ENCODE data around the gene NIPBL. TPM values are rescaled to one million over a fixed set of nuclear protein-coding genes. Genes with fewer than 3 reads are reported as not detected.
"Not testable (repeated sequence)": the region's sequence is repeated elsewhere in the genome, so short reads cannot be mapped to it uniquely, and the experiment has no call there.

The NIPBL gene
- total RNA-seq, 8 experiments from 2014 or later, result 16.2 to 55.1 (median 26.0) TPM

DNA sequence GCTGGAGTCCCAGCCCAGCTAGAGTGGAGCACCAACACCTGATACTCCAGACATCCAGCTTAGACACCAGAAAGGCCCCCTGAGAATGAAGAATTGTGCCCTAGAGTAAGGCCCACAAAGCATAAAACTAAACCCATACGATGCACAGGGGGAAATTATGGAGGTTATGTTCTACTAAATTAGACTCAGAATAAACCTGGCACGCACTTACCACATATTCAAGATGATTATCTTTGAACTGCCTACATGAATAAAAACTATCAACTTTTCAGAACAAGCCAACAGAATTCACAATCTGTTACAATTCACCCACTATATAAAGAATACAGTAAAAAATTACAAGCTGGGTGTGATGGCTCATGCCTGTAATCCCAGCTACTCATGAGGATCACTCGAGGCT is 204.1 kb downstream of the NIPBL start:
- 26 to 100% (median 80%) methylated on average over 1 to 3 of the region's 3 CpGs; no CpG with 5 or more reads in 1 of the 10 experiments for WGBS, 10 experiments
- Histone ChIP-seq H3K4me3 (no peak overlapping the region), H3K4me1 (replicated peaks in 1 of 2) (no peaks in the 10 kb centered on the region), H3K27ac (no peak overlapping the region)
- in situ Hi-C loops (cut with MboI; ENCODE audit: low pct_unique_long_range_greater_than_20kb in 2 of 9, low sequenced_read_pairs in 9 of 9, unreplicated experiment in 9 of 9), result no loop called here
- peak in 1 of 8 experiments; percentile 88 for ATAC-seq (replicated peaks in 6 of 8)

GRCh38 chr5:37082977-37083376 is 206.4 kb downstream of the NIPBL start:
- ATAC-seq (replicated peaks in 6 of 8); H3K4me1 ChIP-seq (replicated peaks in 1 of 2); in situ Hi-C loops (cut with MboI; ENCODE audit: low pct_unique_long_range_greater_than_20kb in 2 of 9, low sequenced_read_pairs in 9 of 9, unreplicated experiment in 9 of 9); H3K4me3 ChIP-seq; H3K27ac ChIP-seq: not testable (repeated sequence)
- 33 to 100% (median 47%) methylated on average over 1 to 2 of the region's 2 CpGs; no CpG with 5 or more reads in 6 of the 10 experiments for WGBS, 10 experiments

- H3K4me1 ChIP-seq (replicated peaks in 1 of 2), result peaks cover 11 to 19% of the 10 kb centered on the region in 2 donors
- H3K27ac ChIP-seq; in situ Hi-C loops (cut with MboI; ENCODE audit: low pct_unique_long_range_greater_than_20kb in 2 of 9, low sequenced_read_pairs in 9 of 9, unreplicated experiment in 9 of 9); H3K4me3 ChIP-seq; ATAC-seq (replicated peaks in 6 of 8): not testable (repeated sequence)
- WGBS, 10 experiments, result 17 to 100% (median 83%) methylated on average over 1 of the region's 1 CpG; no CpG with 5 or more reads in 5 of the 10 experiments
Observed at GRCh38 chr5:37086026-37086425, 209.5 kb downstream of the NIPBL start.

- in situ Hi-C loops (cut with MboI; ENCODE audit: low pct_unique_long_range_greater_than_20kb in 2 of 9, low sequenced_read_pairs in 9 of 9, unreplicated experiment in 9 of 9), result no loop called here
- no peak for ATAC-seq (replicated peaks in 6 of 8)
- H3K4me1 ChIP-seq (replicated peaks in 1 of 2), result peaks cover 11 to 19% of the 10 kb centered on the region in 2 donors
- no peak overlapping the region for H3K4me3 ChIP-seq
- no peak overlapping the region for H3K27ac ChIP-seq
- WGBS, 10 experiments, result 59 to 100% (median 81%) methylated on average over 1 to 9 of the region's 12 CpGs
Observed at GRCh38 chr5:37086466-37087173, 210.1 kb downstream of the NIPBL start.

DNA sequence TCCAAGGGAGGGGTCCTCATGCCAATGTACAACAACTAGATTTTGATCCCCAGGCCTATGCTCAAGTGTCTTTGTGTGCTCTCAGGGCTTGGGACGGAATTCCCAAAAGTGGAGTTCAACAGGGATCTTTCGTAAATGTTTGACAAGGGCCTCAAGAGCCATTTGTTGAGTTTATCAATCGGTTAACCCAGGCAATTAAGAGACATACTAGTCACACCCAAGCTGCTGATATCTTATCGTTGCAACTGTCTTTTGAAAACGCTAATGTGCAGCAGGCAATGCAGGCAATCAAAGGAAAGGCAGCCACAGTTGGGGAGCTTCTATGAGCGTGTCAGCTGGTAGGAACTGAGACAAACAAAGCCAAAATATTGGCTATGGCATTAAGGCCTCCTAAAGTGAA is 211.4 kb downstream of the NIPBL start:
- 73 to 100% (median 90%) methylated on average over 1 to 6 of the region's 6 CpGs for WGBS, 10 experiments
- H3K4me1 ChIP-seq (replicated peaks in 1 of 2), result peaks cover 11 to 19% of the 10 kb centered on the region in 2 donors
- no peak overlapping the region for H3K4me3 ChIP-seq
- no peak overlapping the region for H3K27ac ChIP-seq
- ATAC-seq (replicated peaks in 6 of 8), result no peak
- in situ Hi-C loops (cut with MboI; ENCODE audit: low pct_unique_long_range_greater_than_20kb in 2 of 9, low sequenced_read_pairs in 9 of 9, unreplicated experiment in 9 of 9), result no loop called here

GRCh38 chr5:37090123-37090726 is 213.7 kb downstream of the NIPBL start:
- 4 to 53% (median 37%) methylated on average over 1 to 7 of the region's 7 CpGs for WGBS, 10 experiments
- no peak overlapping the region for H3K27ac ChIP-seq
- in situ Hi-C loops (cut with MboI; ENCODE audit: low pct_unique_long_range_greater_than_20kb in 2 of 9, low sequenced_read_pairs in 9 of 9, unreplicated experiment in 9 of 9), result no loop called here
- H3K4me3 ChIP-seq, result no peak overlapping the region
- no peak for ATAC-seq (replicated peaks in 6 of 8)
- H3K4me1 ChIP-seq (replicated peaks in 1 of 2), result peaks cover 11 to 19% of the 10 kb centered on the region in 2 donors

- in situ Hi-C loops (cut with MboI; ENCODE audit: low pct_unique_long_range_greater_than_20kb in 2 of 9, low sequenced_read_pairs in 9 of 9, unreplicated experiment in 9 of 9), result no loop called here
- ATAC-seq (replicated peaks in 6 of 8), result no peak
- Histone ChIP-seq H3K4me3 (no peak overlapping the region), H3K4me1 (replicated peaks in 1 of 2) (peaks cover 11 to 19% of the 10 kb centered on the region in 2 donors), H3K27ac (no peak overlapping the region)
- WGBS, 10 experiments, result 50 to 100% (median 79%) methylated on average over 1 to 2 of the region's 2 CpGs; no CpG with 5 or more reads in 2 of the 10 experiments
Observed at GRCh38 chr5:37090781-37091180, 214.2 kb downstream of the NIPBL start.

DNA sequence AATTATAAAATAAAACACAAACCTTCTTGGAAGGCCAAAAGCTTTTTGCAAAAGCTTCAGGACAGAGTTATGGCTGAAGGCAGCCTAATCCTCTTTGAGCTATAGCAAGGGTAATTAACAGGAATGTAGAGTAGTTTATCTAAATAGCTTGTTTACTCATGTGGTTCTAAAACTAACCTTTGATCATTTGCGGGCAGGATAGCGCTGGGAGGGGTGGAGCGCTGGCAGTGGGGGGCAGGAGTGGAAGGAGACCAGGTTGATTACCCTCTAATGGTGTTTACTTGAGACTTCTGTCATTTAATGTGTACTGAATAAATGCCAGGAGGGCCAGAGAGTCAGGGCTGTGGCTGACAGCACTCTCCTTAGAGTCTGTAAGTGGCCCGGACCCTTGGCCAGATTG is 217.2 kb downstream of the NIPBL start:
- H3K4me3 ChIP-seq; in situ Hi-C loops (cut with MboI; ENCODE audit: low pct_unique_long_range_greater_than_20kb in 2 of 9, low sequenced_read_pairs in 9 of 9, unreplicated experiment in 9 of 9); H3K27ac ChIP-seq; ATAC-seq (replicated peaks in 6 of 8): not testable (repeated sequence)
- peaks cover 11 to 19% of the 10 kb centered on the region in 2 donors for H3K4me1 ChIP-seq (replicated peaks in 1 of 2)
- WGBS, 10 experiments, result 37 to 100% (median 85%) methylated on average over 1 to 4 of the region's 4 CpGs; no CpG with 5 or more reads in 3 of the 10 experiments

DNA sequence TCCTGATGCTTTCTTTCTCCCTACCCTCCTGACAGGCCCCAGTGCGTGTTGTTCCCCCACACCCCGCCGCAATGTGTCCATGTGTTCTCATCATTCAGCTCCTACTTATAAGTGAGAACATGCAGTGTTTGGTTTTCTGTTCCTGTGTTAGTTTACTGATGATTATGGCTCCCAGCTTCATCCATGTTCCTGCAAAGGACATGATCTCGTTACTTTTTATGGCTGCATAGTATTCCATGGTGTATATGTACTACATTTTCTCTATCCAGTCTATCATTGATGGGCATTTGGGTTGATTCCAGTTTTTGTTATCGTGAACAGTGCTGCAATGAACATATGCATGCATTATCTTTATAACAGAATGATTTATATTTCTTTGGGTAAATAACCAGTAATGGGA is 222.7 kb downstream of the NIPBL start:
- H3K27ac ChIP-seq; in situ Hi-C loops (cut with MboI; ENCODE audit: low pct_unique_long_range_greater_than_20kb in 2 of 9, low sequenced_read_pairs in 9 of 9, unreplicated experiment in 9 of 9); H3K4me1 ChIP-seq (replicated peaks in 1 of 2); H3K4me3 ChIP-seq; ATAC-seq (replicated peaks in 6 of 8): not testable (repeated sequence)
- WGBS, 10 experiments, result 33 to 100% (median 94%) methylated on average over 1 to 5 of the region's 5 CpGs

DNA sequence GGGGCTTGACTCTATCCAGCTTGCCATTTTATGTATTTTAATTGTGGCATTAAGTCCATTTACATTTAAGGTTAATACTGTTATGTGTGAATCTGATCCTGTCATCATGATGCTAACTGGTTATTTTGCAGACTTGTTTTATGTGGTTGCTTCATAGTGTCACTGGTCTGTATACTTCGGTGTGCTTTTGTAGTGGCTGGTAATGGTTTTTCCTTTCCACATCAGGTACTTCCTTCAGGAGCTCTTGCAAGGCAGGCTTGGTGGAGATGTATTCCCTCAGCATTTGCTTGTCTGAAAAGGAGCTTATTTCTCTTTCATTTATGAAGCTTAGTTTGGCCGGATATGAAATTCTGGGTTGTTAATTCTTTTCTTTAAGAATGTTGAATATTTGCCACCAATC is 226.7 kb downstream of the NIPBL start:
- Histone ChIP-seq H3K4me1 (replicated peaks in 1 of 2) (no peaks in the 10 kb centered on the region), H3K4me3 (no peak overlapping the region), H3K27ac (no peak overlapping the region)
- ATAC-seq (replicated peaks in 6 of 8), result no peak
- in situ Hi-C loops (cut with MboI; ENCODE audit: low pct_unique_long_range_greater_than_20kb in 2 of 9, low sequenced_read_pairs in 9 of 9, unreplicated experiment in 9 of 9), result no loop called here
- 58 to 100% (median 100%) methylated on average over 1 to 2 of the region's 2 CpGs; no CpG with 5 or more reads in 3 of the 10 experiments for WGBS, 10 experiments

DNA sequence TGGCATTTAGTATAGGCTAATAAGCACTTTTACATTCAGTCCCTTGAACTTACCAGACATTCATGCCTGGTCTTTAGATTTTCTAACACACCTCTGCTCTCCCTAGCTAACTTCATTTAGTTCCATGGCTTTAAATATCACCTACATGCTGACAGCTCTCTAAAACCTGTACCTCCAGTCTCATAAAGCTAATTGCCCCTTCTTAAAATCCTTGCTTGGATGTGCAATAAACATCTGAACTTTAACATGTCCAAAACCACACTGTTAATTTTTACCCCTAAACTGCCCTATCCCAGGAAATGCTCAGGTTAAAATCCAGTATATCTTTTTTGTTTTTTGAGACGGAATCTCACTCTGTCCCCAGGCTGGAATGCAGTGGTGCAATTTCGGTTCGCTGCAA is 232.8 kb downstream of the NIPBL start:
- in situ Hi-C loops (cut with MboI; ENCODE audit: low pct_unique_long_range_greater_than_20kb in 2 of 9, low sequenced_read_pairs in 9 of 9, unreplicated experiment in 9 of 9), result no loop called here
- ATAC-seq (replicated peaks in 6 of 8), result no peak
- Histone ChIP-seq H3K27ac (no peak overlapping the region), H3K4me3 (no peak overlapping the region), H3K4me1 (replicated peaks in 1 of 2) (no peaks in the 10 kb centered on the region)
- WGBS, 10 experiments, result 80 to 100% (median 98%) methylated on average over 1 to 3 of the region's 3 CpGs; no CpG with 5 or more reads in 4 of the 10 experiments

DNA sequence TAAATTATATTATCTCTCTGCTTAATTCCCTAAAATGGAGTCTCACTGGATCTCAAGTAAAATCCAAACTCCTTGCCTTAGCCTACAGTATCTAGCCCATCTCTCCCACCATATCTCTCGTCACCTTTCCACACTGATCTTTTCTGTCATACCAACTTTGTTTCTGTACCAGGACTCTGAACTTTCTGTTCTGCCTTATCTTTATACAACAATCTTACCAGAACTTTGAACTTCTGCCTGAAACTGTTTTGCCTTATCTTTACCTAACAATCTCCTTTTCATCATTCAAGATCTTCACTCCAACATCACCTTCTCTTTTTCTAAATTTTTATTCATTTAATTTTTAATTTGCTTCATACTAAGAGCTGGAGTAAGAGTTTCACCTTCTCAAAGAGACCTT is 233.6 kb downstream of the NIPBL start:
- Histone ChIP-seq H3K4me1 (replicated peaks in 1 of 2) (no peaks in the 10 kb centered on the region), H3K27ac (no peak overlapping the region), H3K4me3 (no peak overlapping the region)
- ATAC-seq (replicated peaks in 6 of 8), result no peak
- in situ Hi-C loops (cut with MboI; ENCODE audit: low pct_unique_long_range_greater_than_20kb in 2 of 9, low sequenced_read_pairs in 9 of 9, unreplicated experiment in 9 of 9), result no loop called here
- 93 to 100% (median 100%) methylated on average over 1 of the region's 1 CpG; no CpG with 5 or more reads in 2 of the 10 experiments for WGBS, 10 experiments

DNA sequence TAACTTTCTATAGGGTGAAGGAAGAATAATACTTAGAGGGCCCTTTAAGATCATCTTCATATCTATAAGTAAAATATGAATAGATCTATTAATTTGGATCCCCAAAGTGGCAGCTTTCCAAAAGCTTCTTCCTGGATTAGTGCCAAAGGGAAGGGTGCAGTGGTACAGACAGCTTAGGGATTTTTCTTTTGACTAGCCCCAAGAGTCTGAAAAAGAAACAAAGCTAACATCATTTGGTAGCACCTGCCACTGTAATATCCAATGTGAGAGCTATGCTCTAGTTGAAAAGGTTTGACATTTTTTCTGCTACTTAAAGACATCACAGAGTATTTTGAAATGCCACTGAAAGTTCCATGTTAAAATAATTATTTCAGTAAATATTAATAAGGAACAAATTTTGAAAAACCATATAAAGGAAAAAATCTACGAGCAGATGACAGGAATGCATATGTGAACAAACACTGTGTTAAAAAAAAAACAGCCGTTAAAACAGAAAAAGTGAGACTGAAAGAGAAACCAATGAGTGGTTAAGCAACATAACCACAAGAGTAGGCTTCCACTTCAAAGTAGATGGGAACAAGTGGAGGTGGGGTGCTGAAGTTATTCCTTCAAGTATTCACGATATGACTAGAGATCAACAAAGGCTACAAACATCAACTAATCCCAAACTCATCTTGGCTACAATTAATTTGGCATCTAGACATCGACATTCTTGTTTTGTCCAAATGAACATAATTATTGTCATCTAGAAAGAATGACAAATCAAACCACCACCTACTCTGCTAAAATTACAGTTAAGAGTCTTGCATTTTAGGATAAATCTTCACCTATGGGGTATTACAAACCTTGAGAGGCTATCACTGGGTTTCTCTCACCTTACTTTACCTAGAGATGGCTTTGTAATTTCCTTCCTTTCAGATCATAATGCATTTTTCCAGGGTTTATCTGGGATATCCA is 235.1 kb downstream of the NIPBL start:
- in situ Hi-C loops (cut with MboI; ENCODE audit: low pct_unique_long_range_greater_than_20kb in 2 of 9, low sequenced_read_pairs in 9 of 9, unreplicated experiment in 9 of 9), result no loop called here
- no peak for ATAC-seq (replicated peaks in 6 of 8)

More for the DNA sequence above, 235.1 kb downstream of the NIPBL start:
- Histone ChIP-seq H3K4me3 (no peak overlapping the region), H3K27ac (no peak overlapping the region), H3K4me1 (replicated peaks in 1 of 2) (no peaks in the 10 kb centered on the region)
- WGBS, 10 experiments, result 42 to 100% (median 91%) methylated on average over 1 to 4 of the region's 4 CpGs

All from motor neuron (in vitro differentiated cells).